NCI-H82 treated with DMSO at 0.1 percent for 48 hours (cell line): Measurements from ENCODE around the gene ADCY7.

Experiments
- DNase-seq: peaks from one replicate; lab custom pipeline; 2025; ENCODE audit not compliant: unreplicated experiment; lab: John Stamatoyannopoulos, UW

Gene ADCY7

GRCh38 chr16:50247906-50248608 is 18.3 kb upstream of the ADCY7 start:
- DNase-seq: no peak

- DNase-seq: no peak
These were observed 17.5 kb upstream of the ADCY7 start for GRCh38 chr16:50248845-50249244.

DNA sequence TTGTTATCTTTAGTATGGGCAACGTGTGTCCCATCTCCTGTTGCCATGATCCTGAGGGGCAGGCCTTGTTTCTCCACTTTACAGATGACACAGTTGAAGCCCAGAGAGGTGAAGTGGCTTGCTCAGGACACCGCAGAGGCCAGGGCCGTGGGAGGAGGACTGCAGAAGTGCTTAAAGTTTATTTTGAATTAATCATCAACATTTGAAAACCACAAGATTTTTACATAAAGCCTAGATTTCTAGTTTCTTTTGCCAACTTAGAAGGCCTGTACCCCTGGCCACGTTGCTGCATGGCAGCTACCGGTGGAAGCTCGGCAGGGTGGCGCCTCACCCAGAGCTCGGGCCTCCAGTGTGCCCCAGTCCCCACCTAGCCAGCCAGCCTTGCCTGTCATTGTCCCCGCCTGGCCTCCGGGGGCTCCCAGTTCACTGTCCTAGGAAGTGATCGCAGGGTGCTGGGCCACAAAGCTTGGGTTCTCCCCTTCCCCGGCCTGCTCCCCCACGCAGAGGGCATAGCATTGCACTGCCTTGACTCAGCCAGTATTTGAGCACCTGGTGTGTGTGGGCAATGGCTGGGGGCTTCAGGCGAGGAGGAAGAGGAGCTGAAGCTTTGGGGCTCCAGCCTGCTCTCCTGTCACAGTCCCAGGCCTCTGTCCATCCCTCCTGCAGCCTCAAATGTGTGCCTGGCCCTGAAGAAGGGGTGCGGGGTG is 14.8 kb upstream of the ADCY7 start:
- no peak for DNase-seq

DNA sequence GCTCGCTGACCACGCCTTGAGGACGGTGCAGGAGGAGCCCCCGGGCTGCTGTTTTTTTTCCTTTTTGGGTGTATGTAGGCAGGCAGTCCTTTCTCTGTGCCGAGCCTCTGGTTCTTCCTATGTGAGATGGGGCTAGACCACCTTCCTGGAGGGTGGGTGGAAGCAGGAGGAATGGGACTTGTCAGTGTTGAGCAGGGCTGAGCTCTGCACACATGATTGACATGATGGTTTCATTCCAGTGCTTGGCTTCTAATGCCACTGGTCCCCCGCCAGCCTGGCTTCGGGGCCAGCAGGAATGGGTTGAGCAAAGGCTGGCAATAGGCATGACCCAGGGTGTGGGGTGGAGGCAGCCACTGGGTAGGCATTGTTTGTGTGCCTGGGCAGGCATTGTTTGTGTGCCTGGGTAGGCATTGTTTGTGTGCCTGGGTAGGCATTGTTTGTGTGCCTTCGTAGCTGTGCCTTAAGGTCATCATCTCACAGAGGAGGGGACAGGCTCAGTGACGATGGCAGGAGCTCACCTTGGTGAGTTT is 14.2 kb upstream of the ADCY7 start:
- no peak for DNase-seq

- no peak for DNase-seq
These were observed 13.4 kb upstream of the ADCY7 start for GRCh38 chr16:50252874-50253513.

GRCh38 chr16:50253514-50253910 is 12.8 kb upstream of the ADCY7 start:
- DNase-seq: no peak

DNA sequence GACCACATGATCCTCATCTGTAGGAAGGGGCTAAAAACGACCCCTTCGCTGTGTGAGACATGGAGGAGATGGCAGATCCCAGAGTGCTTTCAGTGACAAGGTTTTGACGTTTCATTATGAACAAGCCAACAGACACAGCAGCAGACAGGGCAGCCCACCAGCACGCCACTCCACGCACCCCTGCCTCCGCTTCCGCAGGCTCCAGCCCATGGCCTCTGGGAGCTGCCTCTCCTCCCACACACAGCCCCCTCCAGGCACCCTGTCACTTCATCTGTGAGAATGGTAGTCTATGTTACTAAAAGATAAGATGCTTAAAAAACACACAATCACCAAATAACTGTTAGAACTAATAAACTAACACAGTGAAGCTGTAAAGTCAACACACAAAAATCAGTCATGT is 12.3 kb upstream of the ADCY7 start:
- no peak for DNase-seq

DNA sequence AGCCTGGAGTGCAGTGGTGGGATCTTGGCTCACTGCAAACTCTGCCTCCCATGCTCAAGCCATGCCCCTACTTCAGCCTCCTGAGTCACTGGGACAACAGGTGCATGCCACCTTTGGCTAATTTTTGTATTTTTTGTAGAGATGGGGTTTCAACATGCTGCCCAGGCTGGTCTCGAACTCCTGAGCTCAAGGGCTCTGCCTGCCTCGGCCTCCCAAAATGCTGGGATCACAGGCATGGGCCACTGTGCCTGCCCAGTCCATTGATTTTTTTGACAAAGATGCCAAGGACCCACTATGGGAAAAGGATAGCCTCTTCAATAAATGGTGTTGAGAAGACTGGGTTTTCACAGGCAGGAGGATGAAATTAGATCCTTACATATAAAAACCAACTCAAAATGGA is 10.8 kb upstream of the ADCY7 start:
- no peak for DNase-seq

GRCh38 chr16:50256604-50257003 is 9.7 kb upstream of the ADCY7 start:
- DNase-seq: no peak

DNA sequence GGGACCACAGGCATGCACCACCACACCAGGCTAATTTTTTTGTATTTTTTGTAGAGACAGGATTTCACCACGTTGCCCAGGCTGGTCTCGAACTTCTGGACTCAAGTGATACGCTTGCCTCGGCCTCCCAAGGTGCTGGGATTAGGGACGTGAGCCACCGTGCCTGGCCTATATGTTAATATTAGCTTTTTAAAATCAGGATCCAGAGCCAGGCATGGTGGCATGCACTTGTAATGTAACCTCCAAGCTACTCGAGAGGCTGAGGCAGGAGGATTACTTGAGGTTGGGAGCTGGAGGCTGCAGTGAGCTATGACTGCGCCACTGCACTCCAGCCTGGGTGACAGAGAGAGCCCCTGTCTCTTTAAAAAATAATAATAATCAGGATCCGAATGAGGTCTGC is 8.5 kb upstream of the ADCY7 start:
- DNase-seq: no peak

DNA sequence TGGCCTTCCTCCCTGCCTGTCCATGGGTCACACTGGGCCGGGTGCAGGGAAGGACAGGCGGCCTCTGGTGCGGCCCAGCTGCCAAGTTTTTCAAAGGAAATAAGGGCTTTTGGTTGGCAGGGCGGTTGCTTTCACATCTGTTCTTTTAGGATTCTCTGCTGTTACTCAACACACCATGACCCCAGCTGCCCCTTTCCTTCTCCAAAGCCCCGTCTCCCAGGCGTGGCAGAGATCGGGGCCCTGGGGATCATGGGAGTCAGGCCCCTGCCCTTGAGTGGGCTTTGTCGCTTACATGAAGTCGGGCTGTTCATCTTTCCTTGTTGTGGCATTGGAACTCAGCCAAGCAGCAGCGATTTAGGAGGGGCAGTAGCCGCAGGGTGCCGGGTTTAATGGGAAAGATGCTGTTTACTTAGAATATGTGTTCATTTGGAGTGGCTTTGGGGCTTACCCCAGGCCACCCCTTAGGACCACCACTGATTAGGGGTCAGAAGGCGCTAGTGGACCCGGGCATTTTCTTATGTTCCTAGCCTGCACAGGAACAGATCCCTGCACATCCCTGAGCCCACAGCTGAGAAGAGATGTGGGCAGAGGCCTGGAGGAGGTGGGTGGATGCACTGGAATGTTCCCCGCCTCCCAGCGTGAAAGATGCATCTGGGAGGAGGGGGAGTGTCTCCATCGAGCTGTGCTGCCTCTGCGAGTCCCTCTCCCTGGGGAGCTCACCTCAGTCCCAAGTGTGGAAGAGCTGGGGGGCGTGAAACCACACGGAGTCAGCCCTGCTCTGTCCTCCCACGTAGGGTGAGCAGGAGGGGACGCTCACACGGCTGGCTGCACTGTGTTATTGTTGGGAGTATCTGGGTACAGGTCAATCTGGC is 6.8 kb upstream of the ADCY7 start:
- peak; percentile 80 for DNase-seq

DNA sequence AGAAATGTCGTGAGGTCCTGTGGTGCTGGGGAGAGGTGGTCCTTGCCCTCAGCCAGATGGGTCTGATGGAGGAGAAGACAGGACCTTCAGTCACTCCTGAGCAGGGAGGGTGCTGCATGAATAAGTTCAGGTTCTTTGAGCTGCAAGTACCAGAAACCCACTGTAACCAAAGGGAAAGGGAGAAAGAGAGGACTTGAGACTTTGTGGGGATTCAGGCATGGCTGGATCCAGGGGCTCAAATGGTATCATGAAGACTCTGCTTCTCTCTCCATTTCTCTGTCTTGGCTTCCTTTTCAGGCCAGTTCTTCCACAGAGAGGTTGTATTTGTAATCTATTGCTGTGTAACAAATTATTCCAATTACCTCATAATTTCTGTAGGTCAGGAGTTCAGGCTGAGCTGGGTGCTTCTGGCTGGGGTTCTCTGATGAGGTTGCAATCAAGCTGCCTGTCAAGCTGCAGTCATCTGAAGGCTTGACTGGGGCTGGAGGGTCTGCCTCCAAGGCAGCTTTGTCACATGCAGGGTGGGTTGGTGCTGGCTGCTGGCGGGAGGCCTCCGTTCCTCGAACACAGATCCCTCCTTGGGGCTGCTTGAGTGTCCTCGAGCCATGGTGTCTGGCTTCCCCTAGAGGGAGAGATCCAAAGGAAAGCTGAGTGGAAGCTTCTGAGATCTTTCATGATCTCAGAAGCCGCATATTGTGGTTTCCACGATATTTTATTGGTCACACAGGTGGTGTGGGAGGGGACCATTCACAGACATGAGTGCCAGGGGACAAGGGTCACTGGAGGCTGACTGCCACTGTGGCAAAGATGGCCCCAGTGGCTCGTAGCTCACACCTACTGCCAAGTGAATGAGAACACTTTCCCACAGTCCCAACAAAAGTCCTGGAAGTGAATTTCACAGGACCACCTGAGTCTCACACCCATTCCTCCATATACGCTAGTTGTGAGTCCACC is 5.9 kb upstream of the ADCY7 start:
- DNase-seq: no peak

DNA sequence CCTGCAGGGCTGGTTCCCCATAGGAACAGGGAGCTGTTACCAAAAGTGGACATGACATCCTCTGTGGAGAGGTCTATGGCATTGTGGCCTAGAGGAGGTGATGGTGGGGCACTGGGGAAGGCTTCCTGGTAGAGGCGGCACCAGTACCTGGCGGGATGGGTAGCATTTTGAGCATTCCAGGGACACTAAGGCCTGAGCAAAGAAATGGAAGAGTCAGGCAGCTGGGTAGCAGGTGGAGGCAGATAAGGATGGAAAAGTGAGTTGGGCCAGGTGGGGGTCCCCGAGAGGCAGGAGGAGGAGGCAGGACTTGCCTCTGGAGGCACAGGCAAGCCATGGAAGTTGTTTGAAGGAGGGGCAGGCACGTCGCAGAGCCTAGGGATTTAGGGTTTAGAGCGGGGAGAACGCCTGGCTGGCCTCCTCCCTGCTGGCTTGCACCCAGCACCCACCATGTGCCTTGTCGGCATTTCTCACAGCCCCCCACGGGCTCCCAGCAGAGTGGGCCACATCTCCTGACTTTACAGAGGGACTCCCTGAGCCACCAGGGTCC is 5.1 kb upstream of the ADCY7 start:
- DNase-seq: no peak

GRCh38 chr16:50261707-50262235 is 4.6 kb upstream of the ADCY7 start:
- DNase-seq: no peak

- DNase-seq: no peak
These were observed 3.1 kb upstream of the ADCY7 start for GRCh38 chr16:50263060-50263909.

- DNase-seq: no peak
These were observed 2.1 kb upstream of the ADCY7 start for GRCh38 chr16:50263940-50264929.

DNA sequence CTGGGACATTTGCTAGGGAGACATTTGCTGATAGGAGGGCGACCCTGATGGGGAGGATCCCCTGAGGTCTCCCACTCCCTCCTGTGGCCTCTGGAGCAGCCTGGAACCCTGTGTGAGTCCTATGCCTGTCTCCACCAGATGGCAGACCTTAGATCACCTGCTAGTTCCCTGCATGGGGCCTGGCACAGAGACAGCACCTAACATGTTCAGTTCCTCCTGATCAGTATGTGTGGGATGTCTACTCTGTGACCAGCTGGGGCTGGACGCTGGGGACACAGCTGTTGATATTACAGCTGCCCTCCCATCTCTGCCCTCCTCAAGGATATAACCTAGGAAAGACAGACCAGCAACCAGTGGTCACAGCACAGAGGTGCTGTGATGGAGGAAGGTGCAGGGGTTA is 1.1 kb upstream of the ADCY7 start:
- DNase-seq: no peak
